ENCODE data around the gene DPYSL5.

Gene DPYSL5

GRCh38 chr2:26993768-26994167 lies 145.8 kb downstream of the DPYSL5 start:
- DNase-seq (ENCODE audit: low read depth), result no peak

GRCh38 chr2:26994983-26995382 lies 147.1 kb downstream of the DPYSL5 start:
- no peak for DNase-seq (ENCODE audit: low read depth)

GRCh38 chr2:26997394-26997793 lies 149.5 kb downstream of the DPYSL5 start:
- DNase-seq (ENCODE audit: low read depth), result no peak

- no peak for DNase-seq (ENCODE audit: low read depth)
Observed at GRCh38 chr2:26998323-26998722, 150.4 kb downstream of the DPYSL5 start.

Data from fibroblast of the conjunctiva (primary cell).